Activated CD8-positive, alpha-beta memory T cell treated with anti-CD3 and anti-CD28 coated beads, Interleukin-2, amount 50 U/mL, for 24 hours (primary cell): ENCODE measurements around the gene SLC22A2.

Experiments
- DNase-seq: peaks from one replicate; pipeline ENCODE4 v3.0.0-alpha.2; 2020; ENCODE audit errors: extremely low read depth

The SLC22A2 gene

DNA sequence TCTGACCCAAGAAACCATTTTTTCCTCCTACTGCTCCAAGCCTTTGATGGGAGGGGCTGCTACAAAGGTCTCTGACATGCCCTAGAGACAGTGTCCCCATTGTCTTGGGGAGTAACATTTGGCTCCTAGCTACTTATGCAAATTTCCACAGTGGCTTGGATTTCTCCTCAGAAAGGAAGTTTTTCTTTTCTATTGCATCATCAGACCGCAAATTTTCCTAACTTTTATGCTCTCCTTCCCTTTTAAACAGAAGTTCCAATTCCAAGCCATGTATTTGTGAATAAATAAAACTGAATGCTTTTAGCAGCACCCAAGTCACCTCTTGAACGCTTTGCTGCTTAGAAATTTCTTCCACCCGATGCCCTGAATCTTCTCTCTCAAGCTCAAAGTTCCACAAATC is 51.0 kb downstream of the SLC22A2 start:
- no peak for DNase-seq

DNA sequence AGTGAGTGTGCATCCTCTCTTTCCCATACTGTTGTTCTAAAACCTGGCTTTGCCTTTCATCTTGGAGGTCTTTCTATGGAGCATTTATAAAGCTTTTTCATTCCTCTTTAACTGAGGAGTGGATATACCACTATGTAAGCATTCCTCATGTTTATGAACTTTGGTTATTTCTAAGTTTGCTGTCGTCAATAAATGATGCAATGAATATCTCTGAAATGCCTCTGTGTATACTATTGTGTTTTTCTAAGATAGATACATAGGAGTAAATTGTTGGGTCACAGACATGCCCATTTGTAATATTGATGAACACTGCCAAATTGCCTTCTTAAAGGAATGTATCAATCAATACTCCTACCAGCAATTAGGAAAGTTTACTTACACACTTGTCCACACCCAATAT is 53.9 kb downstream of the SLC22A2 start:
- no peak for DNase-seq

DNA sequence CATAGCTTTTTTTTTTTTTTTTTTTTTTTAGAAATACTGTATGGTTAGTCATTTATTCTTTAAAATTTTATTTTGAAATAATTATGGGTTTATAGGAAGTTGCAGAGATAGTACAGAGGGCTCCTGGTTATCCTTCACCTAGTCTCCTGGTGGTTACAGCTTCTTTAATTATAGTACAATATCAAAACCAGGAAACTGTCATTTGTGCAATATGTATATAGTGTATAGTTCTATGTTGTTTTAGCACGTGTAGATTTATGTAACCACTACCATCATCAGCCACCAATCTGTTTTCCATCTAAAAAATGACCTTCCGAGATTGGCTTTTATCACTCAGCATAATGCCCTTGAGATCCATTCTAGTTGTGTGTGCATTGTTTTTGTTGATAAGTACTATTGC is 54.7 kb downstream of the SLC22A2 start:
- DNase-seq = no peak

DNA sequence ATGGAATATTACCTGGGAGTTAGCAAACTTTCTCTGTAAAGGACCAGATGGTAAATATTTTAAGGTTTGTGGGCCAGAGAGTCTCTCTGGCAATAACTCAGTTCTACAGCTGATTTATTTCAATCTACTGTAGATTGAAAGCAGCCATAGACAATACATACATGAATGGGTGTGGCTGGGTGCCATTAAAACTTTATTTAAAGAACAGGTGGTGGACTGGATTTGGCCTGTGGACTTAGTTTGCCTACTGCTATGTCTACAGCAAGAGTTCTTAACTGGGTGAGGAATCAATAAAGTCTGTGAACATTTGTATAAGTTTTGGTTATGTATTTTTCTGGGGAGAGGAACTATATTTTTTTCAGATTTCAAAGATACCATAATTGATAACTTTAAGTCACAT is 55.1 kb downstream of the SLC22A2 start:
- DNase-seq = no peak

DNA sequence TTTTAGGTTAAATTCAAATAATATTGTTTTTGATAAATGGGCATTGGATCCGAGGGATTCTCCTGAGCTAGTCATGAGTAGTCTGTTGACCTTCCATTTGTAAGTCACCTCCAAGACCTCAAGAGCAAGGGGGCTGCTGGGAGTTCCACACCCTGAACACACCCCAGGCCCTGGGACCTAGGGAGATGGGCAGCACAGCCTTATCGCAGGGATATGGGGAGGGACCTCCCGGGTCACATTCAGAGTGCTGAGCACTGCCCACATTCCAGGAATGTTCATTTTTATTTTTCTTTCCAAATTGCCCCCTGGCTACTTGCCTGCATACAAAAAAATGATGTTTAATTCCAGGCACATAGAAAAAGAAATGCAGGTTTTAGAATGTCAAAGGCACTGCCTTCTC is 55.5 kb downstream of the SLC22A2 start:
- DNase-seq = no peak

DNA sequence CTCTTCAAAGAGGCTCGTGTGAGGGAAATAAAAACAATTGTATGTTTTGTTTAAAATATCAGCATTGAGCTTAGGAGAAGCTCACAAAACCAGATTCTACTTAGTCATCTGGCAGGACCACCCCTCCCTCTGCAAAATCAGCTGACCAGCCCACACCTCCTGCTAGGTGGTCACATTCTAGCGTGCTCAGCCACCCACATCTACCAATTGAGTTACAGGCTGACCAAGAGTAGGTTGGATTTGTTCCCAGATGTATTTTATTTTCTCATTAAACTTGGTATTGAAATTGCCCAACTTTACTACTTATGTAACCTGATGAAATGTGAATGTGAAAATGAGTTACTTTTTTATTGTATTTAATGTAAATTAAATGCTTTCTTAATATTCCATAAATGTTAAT is 56.2 kb downstream of the SLC22A2 start:
- DNase-seq = no peak

DNA sequence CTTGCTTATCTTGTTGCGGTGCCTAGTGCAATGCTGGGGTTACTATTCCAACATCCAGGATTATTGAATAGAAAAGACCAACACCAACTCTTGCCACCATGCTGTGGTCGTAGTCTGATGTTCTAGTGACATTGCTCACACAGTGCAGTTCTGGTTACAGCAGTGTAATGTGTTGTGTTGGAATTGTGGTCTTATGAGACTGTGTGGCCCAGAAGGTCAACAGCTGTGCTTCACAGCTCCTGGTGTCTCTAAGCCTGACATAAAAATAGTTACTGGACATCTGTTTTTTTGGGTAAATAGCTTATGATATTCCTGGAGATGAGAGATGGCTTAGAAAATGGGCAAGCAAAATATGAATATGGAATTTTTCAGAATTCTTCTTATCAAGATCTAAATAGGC is 57.6 kb downstream of the SLC22A2 start:
- no peak for DNase-seq

DNA sequence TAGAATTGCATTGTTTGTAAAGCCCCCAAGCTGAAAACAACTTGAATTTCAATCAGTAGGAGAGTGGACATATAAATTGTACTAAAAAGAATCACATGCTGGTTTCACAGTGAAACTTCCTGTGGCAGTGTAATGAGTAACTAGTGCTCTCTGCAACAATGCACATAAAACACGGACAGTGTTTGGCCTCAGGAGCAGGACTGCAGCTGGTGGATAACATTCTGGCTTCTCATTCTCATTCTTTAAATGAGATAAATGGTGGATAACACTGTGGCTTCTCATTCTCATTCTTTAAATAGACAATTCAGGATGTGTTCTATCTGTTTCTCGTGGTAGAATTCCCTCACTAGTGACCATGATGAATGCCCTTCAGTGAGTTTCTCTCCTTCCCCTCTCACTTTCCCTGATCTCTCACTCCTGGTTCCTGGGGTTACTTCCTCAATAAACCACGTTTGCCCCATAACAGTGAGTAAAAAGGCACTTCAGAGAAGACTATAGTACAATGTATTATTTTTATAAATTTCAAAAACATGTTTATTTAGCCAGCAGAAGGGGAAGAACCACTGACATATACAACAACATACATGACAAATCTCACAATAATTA is 59.9 kb downstream of the SLC22A2 start:
- DNase-seq = no peak

DNA sequence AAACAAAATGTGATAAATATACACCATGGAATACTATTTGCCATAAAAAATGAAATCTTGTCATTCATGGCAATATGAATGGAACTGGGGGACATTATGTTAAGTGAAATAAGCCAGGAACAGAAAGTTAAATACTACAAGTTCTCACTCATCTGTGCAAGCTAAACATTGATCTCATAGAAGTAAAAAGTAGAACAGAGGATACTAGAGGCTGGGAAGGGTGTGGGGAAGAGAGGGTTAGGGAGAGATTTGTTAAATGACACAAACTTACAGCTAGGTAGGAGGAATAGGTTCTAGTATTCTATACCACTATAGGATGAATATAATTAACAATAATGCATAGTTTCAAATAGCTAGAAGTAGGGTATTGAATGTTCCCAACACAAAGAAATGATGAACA is 61.0 kb downstream of the SLC22A2 start:
- no peak for DNase-seq

DNA sequence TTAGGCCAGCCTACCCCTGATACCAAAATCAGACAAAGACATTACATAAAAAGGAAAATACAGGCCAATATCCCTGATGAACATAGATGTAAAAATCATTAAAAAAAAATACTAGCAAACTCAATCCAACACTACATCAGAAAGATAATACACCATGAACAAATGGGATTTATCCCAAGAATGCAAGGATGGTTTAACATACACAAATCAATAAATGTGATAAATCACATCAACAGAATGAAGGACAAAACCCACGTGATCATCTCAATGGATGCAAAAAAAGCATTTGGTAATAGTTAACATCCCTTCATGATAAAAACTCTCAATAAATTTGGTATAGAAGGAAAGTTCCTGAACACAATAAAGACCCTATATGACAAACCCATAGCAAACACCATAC is 63.8 kb downstream of the SLC22A2 start:
- DNase-seq = no peak

DNA sequence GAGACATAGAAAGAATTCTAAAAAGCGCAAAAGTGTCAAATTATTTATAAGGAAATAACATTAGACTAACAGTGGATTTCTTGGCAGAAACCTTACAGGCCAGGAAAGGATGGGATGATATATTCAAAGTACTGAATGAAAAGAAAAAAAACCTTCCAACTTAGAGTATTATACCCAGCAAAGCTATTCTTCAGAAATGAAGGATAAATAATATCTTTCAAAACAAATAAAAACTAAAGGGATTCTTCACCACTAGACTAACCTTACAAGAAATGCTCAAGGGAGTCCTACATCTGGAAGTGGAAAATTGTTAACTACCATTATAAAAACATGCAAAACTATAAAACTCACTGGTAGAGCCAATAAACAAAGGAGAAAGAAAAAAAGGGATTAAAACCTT is 65.8 kb downstream of the SLC22A2 start:
- no peak for DNase-seq

DNA sequence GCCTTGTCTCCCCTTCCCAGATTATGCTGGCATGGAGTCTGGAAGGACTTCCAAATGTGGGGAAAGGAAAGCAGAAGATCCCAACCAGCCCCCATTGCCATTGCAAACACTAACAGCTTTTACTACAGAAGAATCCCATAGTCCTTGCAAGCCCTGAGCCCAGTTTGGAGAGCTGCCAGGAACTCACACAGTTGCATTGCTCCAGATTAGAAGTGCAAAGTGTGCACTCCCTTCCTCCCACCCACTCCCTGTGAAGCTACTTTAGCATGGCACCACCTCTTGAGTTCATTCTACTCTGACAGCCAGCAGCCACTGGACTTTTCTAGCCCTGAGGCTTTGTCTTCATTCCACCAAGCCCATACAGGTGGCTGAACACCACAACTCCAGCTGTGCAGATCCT is 67.6 kb downstream of the SLC22A2 start:
- no peak for DNase-seq

DNA sequence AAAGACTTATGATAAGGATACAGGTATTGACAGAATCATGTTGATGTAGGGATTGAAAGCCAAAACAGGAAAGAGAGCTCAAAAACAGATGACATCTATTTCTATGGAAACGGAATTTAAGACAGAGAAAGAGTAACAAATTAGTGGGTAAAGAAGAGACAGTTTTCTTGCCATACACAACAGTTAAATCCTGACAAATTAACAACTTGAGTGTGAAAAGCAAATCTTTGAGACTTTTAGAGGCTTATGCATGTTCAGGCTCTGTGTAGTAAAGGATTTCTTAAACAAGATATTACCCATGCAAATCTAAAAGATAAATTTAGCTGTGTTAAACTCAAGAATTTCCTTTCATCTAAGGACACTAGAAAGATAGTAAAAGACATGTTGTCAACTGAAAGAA is 68.5 kb downstream of the SLC22A2 start:
- no peak for DNase-seq

DNA sequence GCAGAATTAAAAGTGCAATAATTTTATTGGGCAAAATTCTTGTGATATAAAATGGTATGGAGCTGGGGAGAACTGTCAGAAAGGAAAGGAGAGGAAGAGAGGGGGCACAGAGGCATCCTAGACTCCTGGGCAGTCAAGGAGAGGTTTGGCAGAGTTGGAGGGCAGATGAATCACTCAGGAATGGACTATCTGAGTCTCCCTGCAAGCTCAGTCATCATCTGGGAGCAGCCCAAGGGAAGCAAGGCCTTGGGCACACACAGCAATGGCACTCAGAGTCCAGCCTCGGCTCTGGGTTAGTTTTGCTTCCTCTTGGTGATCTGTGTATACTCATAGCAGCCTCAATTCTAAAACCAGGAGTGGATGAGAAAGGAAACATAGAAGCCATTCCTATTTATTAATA is 69.8 kb downstream of the SLC22A2 start:
- DNase-seq = no peak

DNA sequence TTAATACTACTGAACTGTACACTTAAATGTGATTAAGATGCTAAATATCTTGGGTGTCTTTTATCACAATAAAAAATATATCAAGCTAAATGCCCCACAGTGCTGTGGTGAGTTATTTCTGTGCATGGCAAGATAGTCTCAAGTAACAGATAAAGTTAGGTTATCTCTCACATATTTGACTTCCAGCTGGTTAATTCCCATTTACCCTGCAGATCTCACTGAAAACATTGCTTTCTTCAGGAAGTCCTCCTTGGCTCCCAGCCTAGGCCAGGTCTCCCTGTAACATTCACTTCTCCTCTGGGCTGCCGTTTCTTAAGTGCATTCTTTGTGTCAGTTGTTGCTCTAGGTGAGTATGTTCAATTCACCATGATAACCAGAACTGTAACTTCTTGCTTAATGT is 77.9 kb downstream of the SLC22A2 start:
- DNase-seq = no peak

DNA sequence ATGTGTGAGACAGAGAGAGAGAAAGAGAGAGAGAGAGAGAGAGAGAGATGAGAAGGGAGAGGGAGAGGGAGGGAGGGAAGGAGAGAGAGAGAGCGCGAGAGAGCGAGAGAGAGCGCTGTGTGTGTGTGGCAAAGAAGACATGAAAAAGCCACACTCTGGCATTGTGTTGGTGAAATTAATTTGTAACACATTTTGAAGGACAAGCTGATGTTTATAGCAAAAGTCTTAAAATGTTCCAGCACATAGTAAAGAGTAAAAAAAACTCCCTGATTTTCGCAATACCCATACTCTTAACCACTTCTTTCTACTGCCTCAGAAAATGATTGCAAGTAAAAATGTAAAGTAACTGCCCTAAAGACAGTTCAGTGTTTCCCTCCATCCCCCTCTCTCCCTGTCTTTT is 80.3 kb downstream of the SLC22A2 start:
- DNase-seq = no peak

DNA sequence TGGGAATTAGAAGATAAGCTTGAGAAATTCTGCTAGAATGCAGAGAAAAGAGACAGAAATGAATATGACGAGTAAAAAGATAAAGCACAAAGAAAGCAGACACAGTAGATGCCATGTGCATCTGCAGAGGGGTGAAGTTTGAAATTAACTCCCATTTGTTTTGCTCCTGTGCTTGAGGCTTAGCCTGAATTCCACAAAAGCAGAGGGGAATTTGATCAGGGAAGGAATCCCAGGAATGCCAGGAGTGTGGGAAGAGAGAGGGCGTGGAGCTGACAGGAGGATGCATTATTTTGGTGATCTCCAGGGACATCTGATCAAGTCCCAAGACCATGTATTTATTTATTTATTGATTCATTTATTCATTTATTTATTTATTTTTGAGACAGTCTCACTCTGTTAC is 81.4 kb downstream of the SLC22A2 start:
- no peak for DNase-seq

DNA sequence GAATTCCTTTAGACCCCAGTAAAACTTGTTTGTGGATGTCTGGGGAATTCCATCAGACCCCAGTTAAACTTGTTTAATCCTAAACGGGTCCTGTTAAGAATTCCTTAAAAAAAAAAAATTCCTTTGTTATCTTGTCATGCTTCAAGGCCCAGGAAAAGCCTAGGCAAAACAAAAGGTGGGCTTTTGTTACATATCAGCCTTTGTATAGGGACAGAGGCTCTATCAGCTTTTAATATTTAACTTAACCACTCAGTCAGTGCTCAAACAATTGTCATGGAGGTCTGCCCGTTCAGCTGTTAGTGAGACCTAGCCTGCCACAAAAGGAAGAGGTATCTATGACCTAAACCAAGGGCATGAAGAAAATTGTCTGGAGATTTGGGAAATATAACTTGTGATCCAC is 83.9 kb downstream of the SLC22A2 start:
- no peak for DNase-seq

DNA sequence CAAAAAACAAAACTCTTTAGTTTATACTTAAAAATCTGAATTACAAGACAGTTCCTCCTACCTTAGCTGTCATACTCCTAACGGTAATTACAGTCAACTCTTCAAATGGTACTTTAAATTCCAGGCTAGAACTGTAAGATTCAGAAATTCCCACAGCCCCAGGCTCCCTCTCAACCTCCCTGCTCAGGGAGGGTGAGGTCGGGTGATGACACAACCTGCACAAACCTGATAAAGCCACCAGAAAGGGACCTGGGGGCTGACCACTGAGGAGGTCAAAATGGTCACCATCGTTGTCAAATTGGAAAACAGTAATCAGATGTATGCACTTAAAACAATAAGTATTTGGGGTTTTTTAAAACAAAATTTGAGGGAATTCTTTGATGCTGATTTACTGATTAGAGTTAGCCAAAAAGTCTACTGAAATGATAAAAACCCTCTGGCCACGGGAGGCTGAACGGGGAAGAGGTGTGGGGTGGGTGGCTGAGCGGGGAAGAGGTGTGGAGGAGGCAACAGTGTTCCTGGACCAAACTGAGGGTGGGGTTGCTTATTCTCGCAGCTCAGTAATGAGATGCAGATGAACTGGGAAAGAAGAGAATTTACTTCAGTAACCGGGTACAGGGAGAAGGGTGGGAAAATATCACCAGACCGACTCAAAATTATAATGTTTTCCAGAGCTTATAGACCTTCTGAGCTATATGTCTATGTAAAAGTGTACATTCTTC is 84.7 kb downstream of the SLC22A2 start:
- no peak for DNase-seq

DNA sequence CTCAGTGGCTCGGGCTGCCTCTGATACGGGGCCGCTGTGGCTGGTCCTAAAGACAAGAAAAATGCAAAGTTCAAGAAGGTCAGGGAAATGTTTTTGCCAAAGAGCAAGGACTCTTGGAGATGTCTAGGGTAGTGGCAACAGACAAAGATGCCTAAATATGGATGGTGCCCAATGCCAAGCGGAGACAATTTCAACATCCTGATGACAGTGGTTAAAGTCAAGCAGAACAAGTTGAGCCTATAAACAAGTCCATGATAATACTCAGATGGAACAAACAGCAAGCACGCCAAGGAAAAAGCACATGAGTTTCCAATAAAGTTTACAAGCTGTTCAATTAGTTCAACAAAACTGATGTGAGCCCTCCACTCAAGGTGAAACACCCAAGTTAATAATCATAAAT is 85.9 kb downstream of the SLC22A2 start:
- DNase-seq = no peak

DNA sequence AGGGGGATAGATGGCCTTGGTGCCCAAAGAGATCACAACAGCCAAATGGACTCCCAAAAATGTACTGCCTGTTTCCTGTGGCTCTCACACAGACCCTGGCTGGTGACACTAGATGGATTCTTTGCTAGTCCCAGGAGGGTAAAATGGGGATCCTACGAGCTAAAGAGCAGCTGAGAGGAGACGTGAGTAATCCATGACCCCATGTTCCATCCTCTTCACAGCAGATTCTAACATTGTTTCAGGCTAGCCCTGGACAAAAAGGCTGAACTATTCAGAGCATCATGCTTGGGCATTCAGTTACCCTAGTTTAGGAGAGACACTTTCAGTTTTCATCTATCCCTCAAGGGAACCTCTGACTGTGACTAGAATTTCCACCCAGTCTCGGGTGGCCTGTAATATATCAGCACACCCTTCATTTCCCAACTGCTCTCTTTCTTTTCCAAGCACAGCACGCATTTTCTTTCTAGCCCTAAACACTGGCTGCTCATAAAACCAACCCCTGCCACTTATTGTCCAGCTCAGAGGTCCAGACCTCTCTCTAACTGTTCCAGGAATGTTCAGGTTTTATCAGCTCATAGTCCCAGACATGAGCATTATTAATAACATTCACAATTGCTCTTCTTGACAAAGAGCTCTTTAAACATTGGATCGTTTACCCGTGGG is 88.5 kb downstream of the SLC22A2 start:
- DNase-seq = no peak

DNA sequence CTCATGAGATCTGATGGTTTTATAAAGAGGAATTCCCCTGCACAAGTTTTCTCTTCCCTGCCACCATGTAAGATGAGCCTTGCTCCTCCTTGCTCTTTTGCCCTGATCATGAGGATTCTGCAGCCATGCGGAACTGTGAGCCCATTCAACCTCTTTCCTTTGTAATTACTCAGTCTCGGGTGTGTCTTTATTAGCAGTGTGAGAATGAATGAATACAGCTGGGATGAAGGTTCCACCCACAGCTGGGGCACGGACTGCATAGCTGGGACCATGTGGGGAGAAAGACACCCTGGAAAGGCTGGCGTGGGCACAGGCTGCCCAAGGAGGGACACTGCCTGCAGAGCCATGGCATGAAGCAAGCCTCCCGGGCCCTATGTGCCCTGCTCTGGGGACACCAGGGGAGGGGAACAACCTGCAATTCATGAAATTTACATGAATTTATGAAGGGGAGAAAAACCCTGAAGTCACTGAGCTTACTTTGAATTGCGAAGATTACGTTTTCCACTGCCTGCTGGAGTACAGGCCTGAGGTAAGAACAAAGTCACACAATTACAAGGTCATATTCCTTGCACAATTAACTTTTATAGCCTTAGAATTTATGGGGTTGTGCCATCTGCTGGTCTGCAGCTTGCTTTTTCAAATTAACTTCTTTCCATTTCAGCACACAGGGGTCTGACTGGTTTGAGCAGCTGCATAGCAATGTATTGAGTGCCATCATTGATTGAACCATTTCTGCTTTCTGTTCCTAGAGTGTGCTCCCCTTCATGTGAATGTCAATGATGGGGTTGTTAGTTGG is 90.8 kb downstream of the SLC22A2 start:
- DNase-seq = no peak
